ENCODE measurements around the gene SPATA1.

GRCh38 chr1:84598846-84599741, 92.9 kb downstream of the SPATA1 start:
- TF ChIP-seq E2F8 (IDR thresholded peaks at IDR 0.05; ENCODE audit: low read depth, partially characterized antibody) (no peak), PTTG1 (tag; IDR thresholded peaks at IDR 0.05; ENCODE audit: low read depth) (no peak), RBM22 (IDR thresholded peaks at IDR 0.05; ENCODE audit: low read depth, low read length, poor library complexity, severe bottlenecking) (no peak), MBD1 (CRISPR knock-in tag; IDR thresholded peaks at IDR 0.05) (no peak)
